Neural cell (in vitro differentiated cells): ENCODE data around the gene GNG7.
"Not testable (repeated sequence)": the region's sequence is repeated elsewhere in the genome, so short reads cannot be mapped to it uniquely, and the experiment has no call there.

Experiments used
- CTCF ChIP-seq: fragments of 450-650 bp; IDR thresholded peaks from 2 replicates; pipeline ENCODE4 v1.5.1; 2014; ENCODE audit warnings: antibody characterized with exemption, mild to moderate bottlenecking, moderate library complexity; ENCODE audit not compliant: poor library complexity, severe bottlenecking
- EP300 ChIP-seq: fragments of 450-650 bp; conservative IDR thresholded peaks from 2 replicates; pipeline ENCODE4 v1.6.1; 2014; ENCODE audit warnings: antibody characterized with exemption, mild to moderate bottlenecking, moderate library complexity; ENCODE audit not compliant: poor library complexity, severe bottlenecking
- EZH2 ChIP-seq: fragments of 200-600, 300-800 bp; shearing (Covaris generic), sonication (generic); IDR thresholded peaks from 2 replicates; pipeline ENCODE4 v1.6.1; 2014; ENCODE audit warnings: antibody characterized with exemption, low read length, borderline replicate concordance, mild to moderate bottlenecking; ENCODE audit not compliant: insufficient read depth, poor library complexity, severe bottlenecking
- MXI1 ChIP-seq: fragments of 450-650 bp; conservative IDR thresholded peaks from 2 replicates; pipeline ENCODE4 v1.6.1; 2014; ENCODE audit warnings: antibody characterized with exemption, mild to moderate bottlenecking; ENCODE audit not compliant: poor library complexity, severe bottlenecking
- POLR2AphosphoS5 ChIP-seq: IDR thresholded peaks from 2 replicates; pipeline ENCODE4 v1.6.1; 2012
- RAD21 ChIP-seq: fragments of 450-650 bp; conservative IDR thresholded peaks from 2 replicates; pipeline ENCODE4 v1.6.1; 2014; ENCODE audit warnings: antibody characterized with exemption, mild to moderate bottlenecking, moderate library complexity
- REST ChIP-seq: IDR thresholded peaks from 2 replicates; pipeline ENCODE4 v1.6.1; 2012; ENCODE audit warnings: borderline replicate concordance
- SMC3 ChIP-seq: fragments of 450-650 bp; conservative IDR thresholded peaks from 2 replicates; pipeline ENCODE4 v1.6.1; 2014; ENCODE audit warnings: antibody characterized with exemption, mild to moderate bottlenecking, moderate library complexity; ENCODE audit not compliant: poor library complexity
- TAF1 ChIP-seq: IDR thresholded peaks from 2 replicates; pipeline ENCODE4 v1.6.1; 2012; ENCODE audit warnings: low read depth

GRCh38 chr19:2537584-2537983 is 164.9 kb downstream of the GNG7 start:
- TF ChIP-seq TAF1, CTCF, REST, EP300, RAD21, EZH2, POLR2AphosphoS5, MXI1, SMC3: not testable (repeated sequence)
